HG02885 (cell line): ENCODE results near the gene TEX13A.

Experiments
- ATAC-seq: cut with Tn5 transposase; IDR thresholded peaks from one replicate; pipeline ENCODE4 v1.9.1; 2021; ENCODE audit warnings: mild to moderate bottlenecking; ENCODE audit not compliant: unreplicated experiment, poor library complexity

TEX13A gene

DNA sequence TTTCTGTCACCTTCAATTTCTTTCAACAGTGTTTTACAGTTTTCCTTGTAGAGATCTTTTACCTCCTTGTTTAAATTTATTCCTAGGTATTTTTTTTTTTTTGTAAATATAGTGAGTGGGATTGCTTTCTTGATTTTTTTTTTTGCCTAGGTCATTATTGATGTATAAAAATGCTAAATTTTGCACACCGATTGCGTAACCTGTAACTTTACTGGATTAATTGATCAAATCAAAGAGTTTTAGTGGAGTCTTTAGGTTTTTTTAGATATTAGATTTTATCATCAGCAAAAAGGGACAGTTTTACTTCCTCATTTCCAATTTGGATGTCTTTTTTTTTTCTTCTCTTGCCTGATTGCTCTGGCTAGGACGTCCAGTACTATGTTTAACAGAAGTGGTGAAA is 40.9 kb downstream of the TEX13A start:
- ATAC-seq = no peak

DNA sequence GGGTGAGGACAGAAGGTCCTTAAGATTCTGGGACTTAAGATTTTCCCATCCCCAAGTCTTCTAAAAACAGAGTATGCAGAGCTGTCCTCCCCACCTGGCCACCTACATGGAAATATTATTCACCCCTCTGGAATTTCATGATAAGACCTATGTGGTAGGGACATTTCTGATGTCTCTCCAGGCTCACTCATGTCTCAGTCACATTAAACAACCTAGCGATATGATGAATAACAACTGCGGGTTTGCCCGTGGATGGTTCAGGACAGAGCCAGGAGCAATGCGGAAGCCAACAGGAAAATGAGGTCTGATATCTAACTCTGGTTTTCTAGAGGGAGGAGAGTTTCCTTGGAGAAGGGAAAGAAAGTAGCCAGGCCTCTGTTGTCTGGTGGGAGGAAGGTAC is 47.4 kb downstream of the TEX13A start:
- ATAC-seq = no peak
